Upper lobe of left lung (tissue), 6 donors: ENCODE measurements around the gene GEMIN2. TPM values are rescaled to one million over a fixed set of nuclear protein-coding genes. Genes with fewer than 3 reads are reported as not detected.
"Not testable (repeated sequence)": the region's sequence is repeated elsewhere in the genome, so short reads cannot be mapped to it uniquely, and the experiment has no call there.

Source experiments
- ATAC-seq, 2 donors: fragments of 200-7000 bp; cut with Tn5 transposase; one replicate each; pipeline ENCODE4 v1.9.1; 2022; ENCODE audit warnings: mild to moderate bottlenecking in 2 of 2, moderate library complexity in 2 of 2; ENCODE audit not compliant: low FRiP score in 2 of 2
- DNase-seq, 2 donors: peaks; one replicate each; pipeline ENCODE4 v3.0.0-alpha.2; 2019 to 2020
- H3K27ac ChIP-seq, 4 donors: fragments of 200-600 bp; sonication (generic); one replicate each; pipeline ENCODE4 v1.5.1; 2016 to 2019
- H3K27me3 ChIP-seq, 4 donors: fragments of 200-600 bp; sonication (generic); one replicate each; pipeline ENCODE4 v1.5.1; 2017 to 2019
- H3K36me3 ChIP-seq, 4 donors: fragments of 200-600 bp; sonication (generic); one replicate each; pipeline ENCODE4 v1.5.1; 2016 to 2019
- H3K4me1 ChIP-seq, 4 donors: fragments of 200-600 bp; sonication (generic); one replicate each; pipeline ENCODE4 v1.5.1; 2018 to 2019
- H3K4me3 ChIP-seq, 4 donors: fragments of 200-600 bp; sonication (generic); one replicate each; pipeline ENCODE4 v1.5.1; 2017 to 2019; ENCODE audit warnings: mild to moderate bottlenecking in 2 of 4, moderate library complexity in 1 of 4
- H3K9me3 ChIP-seq, 4 donors: fragments of 200-600 bp; sonication (generic); one replicate each; pipeline ENCODE4 v1.5.1; 2018 to 2019
- EP300 ChIP-seq, 4 donors: sonication (generic); formaldehyde crosslinking; IDR thresholded peaks; one replicate each; pipeline ENCODE4 v1.5.1; 2017; ENCODE audit warnings: antibody characterized with exemption in 4 of 4, control low read depth in 2 of 4
- POLR2A ChIP-seq, 4 donors: fragments of 450-650 bp; IDR thresholded peaks; one replicate each; pipeline ENCODE4 v1.5.1; 2016 to 2017; ENCODE audit warnings: antibody characterized with exemption in 4 of 4, mild to moderate bottlenecking in 2 of 4
- POLR2AphosphoS5 ChIP-seq, 2 donors: sonication (generic); formaldehyde crosslinking; IDR thresholded peaks; one replicate each; pipeline ENCODE4 v1.5.1; 2017; ENCODE audit warnings: antibody characterized with exemption in 2 of 2
- WGBS, 2 donors: methylation state at CpG; one replicate each; pipeline ENCODE4 v1.1.5; 2017 to 2018; 5-methylcytosine and 5-hydroxymethylcytosine counted together
- total RNA-seq, 6 donors: library from RNA; depleted of rRNA in 4 of 6; stranded (reverse); fragments of >200 nt in 4 of 6; gene quantifications; one replicate each; pipeline versions ENCODE4 v1.1.0 to v1.2.1, GENCODE V29; 2016 to 2021
- TF ChIP-seq, protein P1 (sequence below), 6 experiments: fragments of 450-650 bp in 4 of 6; fragments of 200-600 bp in 2 of 6; sonication (generic) in 2 of 6; IDR thresholded peaks; one replicate each; pipeline ENCODE4 v1.5.1; 2016 to 2019; ENCODE audit warnings: antibody characterized with exemption in 6 of 6
- donor health status: DM: no; HTN: no; CAD: no; lungs with moderate emphysema.
- donor health status: DM: no; HTN: yes; CAD: no; lungs with severe emphysema.

GEMIN2 gene
- total RNA-seq, 6 donors from 2014 or later: 8.1 to 26.1 (median 12.8) TPM

DNA sequence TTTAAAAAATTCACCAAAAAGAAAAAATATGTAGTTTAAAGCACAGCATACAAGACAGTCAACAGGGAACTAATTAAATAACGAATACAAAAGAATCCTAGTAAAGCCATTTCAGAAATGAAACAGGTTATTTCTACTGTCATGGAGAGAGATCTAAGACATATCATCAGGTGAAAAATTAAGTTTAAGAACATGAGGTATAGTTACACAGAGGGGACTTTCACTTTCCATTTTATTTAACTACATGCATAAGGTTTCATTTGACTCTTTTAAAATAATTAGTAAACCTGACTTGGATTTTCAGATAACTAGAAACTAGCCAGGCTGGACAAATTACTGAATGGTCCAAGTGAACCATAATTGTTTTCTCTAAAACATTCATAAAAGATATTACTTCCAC is 22.4 kb upstream of the GEMIN2 start:
- WGBS, 2 donors: 90 to 95% methylated on average over 1 of the region's 1 CpG
- Histone ChIP-seq H3K27ac (no peak overlapping the region), H3K36me3 (peaks cover 27 to 88% (median 49%) of the 10 kb centered on the region in 4 donors), H3K4me3 (no peak overlapping the region), H3K27me3 (no peaks in the 10 kb centered on the region), H3K9me3 (no peaks in the 10 kb centered on the region), H3K4me1 (peaks cover 0 to 4% (median 2%) of the 10 kb centered on the region in 4 donors)
- DNase-seq: no peak
- no peak for ATAC-seq
- TF ChIP-seq POLR2A (IDR thresholded peaks at IDR 0.05) (no peak), POLR2AphosphoS5 (IDR thresholded peaks at IDR 0.05) (no peak), EP300 (IDR thresholded peaks at IDR 0.05) (no peak)
- TF ChIP-seq, protein P1, sequence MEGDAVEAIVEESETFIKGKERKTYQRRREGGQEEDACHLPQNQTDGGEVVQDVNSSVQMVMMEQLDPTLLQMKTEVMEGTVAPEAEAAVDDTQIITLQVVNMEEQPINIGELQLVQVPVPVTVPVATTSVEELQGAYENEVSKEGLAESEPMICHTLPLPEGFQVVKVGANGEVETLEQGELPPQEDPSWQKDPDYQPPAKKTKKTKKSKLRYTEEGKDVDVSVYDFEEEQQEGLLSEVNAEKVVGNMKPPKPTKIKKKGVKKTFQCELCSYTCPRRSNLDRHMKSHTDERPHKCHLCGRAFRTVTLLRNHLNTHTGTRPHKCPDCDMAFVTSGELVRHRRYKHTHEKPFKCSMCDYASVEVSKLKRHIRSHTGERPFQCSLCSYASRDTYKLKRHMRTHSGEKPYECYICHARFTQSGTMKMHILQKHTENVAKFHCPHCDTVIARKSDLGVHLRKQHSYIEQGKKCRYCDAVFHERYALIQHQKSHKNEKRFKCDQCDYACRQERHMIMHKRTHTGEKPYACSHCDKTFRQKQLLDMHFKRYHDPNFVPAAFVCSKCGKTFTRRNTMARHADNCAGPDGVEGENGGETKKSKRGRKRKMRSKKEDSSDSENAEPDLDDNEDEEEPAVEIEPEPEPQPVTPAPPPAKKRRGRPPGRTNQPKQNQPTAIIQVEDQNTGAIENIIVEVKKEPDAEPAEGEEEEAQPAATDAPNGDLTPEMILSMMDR (IDR thresholded peaks at IDR 0.05): no peak

GRCh38 chr14:39094515-39094914 is 19.6 kb upstream of the GEMIN2 start:
- Histone ChIP-seq H3K4me1 (peaks cover 3 to 19% (median 5%) of the 10 kb centered on the region in 4 donors), H3K36me3 (peaks cover 25 to 65% (median 40%) of the 10 kb centered on the region in 4 donors), H3K4me3 (no peak overlapping the region), H3K27me3 (no peaks in the 10 kb centered on the region), H3K27ac (no peak overlapping the region), H3K9me3 (no peaks in the 10 kb centered on the region)
- TF ChIP-seq, protein P1 (IDR thresholded peaks at IDR 0.05): no peak
- TF ChIP-seq POLR2A (IDR thresholded peaks at IDR 0.05): no peak
- no peak for TF ChIP-seq EP300 (IDR thresholded peaks at IDR 0.05)
- no peak for TF ChIP-seq POLR2AphosphoS5 (IDR thresholded peaks at IDR 0.05)
- DNase-seq: no peak
- 96 to 98% methylated on average over 3 of the region's 3 CpGs for WGBS, 2 donors
- ATAC-seq: no peak

GRCh38 chr14:39097159-39097558 is 17.0 kb upstream of the GEMIN2 start:
- H3K4me3 ChIP-seq: no peak overlapping the region
- peak overlapping the region in 1 of 4 donors; percentile 17 for H3K27ac ChIP-seq
- no peaks in the 10 kb centered on the region for H3K27me3 ChIP-seq
- peaks cover 9 to 40% (median 19%) of the 10 kb centered on the region in 4 donors for H3K36me3 ChIP-seq
- 51 to 55% methylated on average over 3 of the region's 3 CpGs for WGBS, 2 donors
- no peak for ATAC-seq
- H3K9me3 ChIP-seq: no peaks in the 10 kb centered on the region
- peaks cover 7 to 41% (median 17%) of the 10 kb centered on the region in 4 donors for H3K4me1 ChIP-seq
- no peak for TF ChIP-seq POLR2AphosphoS5 (IDR thresholded peaks at IDR 0.05)
- no peak for TF ChIP-seq POLR2A (IDR thresholded peaks at IDR 0.05)
- TF ChIP-seq EP300 (IDR thresholded peaks at IDR 0.05): no peak
- TF ChIP-seq, protein P1 (IDR thresholded peaks at IDR 0.05): no peak
- no peak for DNase-seq

DNA sequence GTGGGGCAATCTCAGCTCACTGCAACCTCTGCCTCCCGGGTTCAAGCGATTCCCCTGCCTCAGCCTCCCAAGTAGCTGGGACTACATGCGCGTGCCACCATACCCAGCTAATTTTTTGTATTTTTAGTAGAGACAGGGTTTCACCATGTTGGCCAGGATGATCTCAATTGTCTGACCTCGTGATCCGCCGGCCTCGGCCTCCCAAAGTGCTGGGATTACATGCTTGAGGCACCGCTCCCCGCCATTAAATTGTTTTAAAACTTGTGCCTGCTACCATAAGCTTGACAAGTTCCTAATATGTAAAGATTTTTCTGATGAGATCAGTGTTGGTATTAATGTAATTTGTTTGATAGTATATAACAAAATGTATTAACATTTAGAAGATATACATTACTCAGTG is 14.9 kb upstream of the GEMIN2 start:
- WGBS, 2 donors: 98% methylated on average over 10 of the region's 10 CpGs
- not testable (repeated sequence) for H3K4me3 ChIP-seq, H3K27me3 ChIP-seq, ATAC-seq, H3K27ac ChIP-seq, H3K9me3 ChIP-seq
- DNase-seq: peak in 1 of 2 donors; percentile 36
- Histone ChIP-seq H3K36me3 (peaks cover 2 to 21% (median 9%) of the 10 kb centered on the region in 4 donors), H3K4me1 (peaks cover 13 to 51% (median 24%) of the 10 kb centered on the region in 4 donors)

- no peak overlapping the region for H3K4me3 ChIP-seq
- TF ChIP-seq POLR2AphosphoS5 (IDR thresholded peaks at IDR 0.05) (no peak), POLR2A (IDR thresholded peaks at IDR 0.05) (no peak), EP300 (IDR thresholded peaks at IDR 0.05) (no peak)
- TF ChIP-seq, protein P1 (IDR thresholded peaks at IDR 0.05): no peak
- ATAC-seq (no peak), DNase-seq (no peak)
- no peaks in the 10 kb centered on the region for H3K9me3 ChIP-seq
- no peak overlapping the region for H3K27ac ChIP-seq
- peaks cover 17 to 52% (median 25%) of the 10 kb centered on the region in 4 donors for H3K4me1 ChIP-seq
- H3K36me3 ChIP-seq: peaks cover 2 to 17% (median 8%) of the 10 kb centered on the region in 4 donors
- no peaks in the 10 kb centered on the region for H3K27me3 ChIP-seq
Observed at GRCh38 chr14:39099748-39100147, 14.4 kb upstream of the GEMIN2 start.
